Measurements from ENCODE around the gene NPM1. TPM values are rescaled to one million over a fixed set of nuclear protein-coding genes. Genes with fewer than 3 reads are reported as not detected.

NPM1 gene
- total and polyA plus RNA-seq, 2 of the 13 experiments (the other 11 are each of a cell fraction or from before 2014, with no cell fraction given): 2,047 to 3,353 TPM

DNA sequence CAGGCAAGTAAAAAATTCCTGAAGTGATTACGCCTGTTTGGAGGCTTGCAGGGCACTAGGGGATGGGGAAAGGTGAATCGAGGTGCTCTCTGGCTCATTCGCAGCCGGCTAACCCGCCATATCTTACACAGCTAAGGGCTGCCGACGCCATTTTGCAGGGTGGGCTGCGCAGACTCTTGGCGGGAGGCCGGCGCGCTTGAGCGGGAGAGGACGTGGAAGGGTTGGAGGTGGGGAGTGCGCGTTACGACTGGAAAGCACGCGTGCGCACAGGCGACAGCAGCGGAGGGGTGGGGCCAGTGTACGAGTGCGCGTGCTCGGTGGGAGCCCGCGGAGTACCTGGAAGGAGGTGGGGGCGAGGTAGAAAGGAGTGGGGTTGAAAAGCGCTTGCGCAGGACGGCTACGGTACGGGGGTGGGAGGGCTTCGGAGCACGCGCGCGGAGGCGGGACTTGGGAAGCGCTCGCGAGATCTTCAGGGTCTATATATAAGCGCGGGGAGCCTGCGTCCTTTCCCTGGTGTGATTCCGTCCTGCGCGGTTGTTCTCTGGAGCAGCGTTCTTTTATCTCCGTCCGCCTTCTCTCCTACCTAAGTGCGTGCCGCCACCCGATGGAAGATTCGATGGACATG, at the start of gene NPM1 (continued):
- TF ChIP-seq ZNF781 (CRISPR knock-in tag; IDR thresholded peaks at IDR 0.05; ENCODE audit: borderline replicate concordance, not compliant biosample characterization) (peak; percentile 36), NCOA2 (CRISPR knock-in tag; IDR thresholded peaks at IDR 0.05) (0 out of 2 replicates have a peak, but pooled peaks have one; percentile 29), ATAD3A (CRISPR knock-in tag; IDR thresholded peaks at IDR 0.05) (no peak), HMGA1 (CRISPR knock-in tag; conservative IDR thresholded peaks at IDR 0.05) (0 out of 2 replicates have a peak, but pooled peaks have one; percentile 80), ZNF749 (CRISPR knock-in tag; IDR thresholded peaks at IDR 0.05; ENCODE audit: borderline replicate concordance) (peak; percentile 85; the same call in 1 of the 2 replicates), MED1 (CRISPR knock-in tag; IDR thresholded peaks at IDR 0.05) (peak; percentile 68), RBM39 (IDR thresholded peaks at IDR 0.05; ENCODE audit: low read depth, low read length, poor library complexity, severe bottlenecking) (no peak), ZNF275 (CRISPR knock-in tag; IDR thresholded peaks at IDR 0.05; ENCODE audit: borderline replicate concordance) (peak; percentile 75; the same call in 1 of the 2 replicates), MAZ (IDR thresholded peaks at IDR 0.05; ENCODE audit: borderline replicate concordance, low read depth, low read length) (peak; percentile 99), MAZ (CRISPR knock-in tag; IDR thresholded peaks at IDR 0.05; ENCODE audit: low read depth) (peak; percentile 85), ZNF687 (CRISPR knock-in tag; IDR thresholded peaks at IDR 0.05) (peak; percentile 90), CEBPG (CRISPR knock-in tag; IDR thresholded peaks at IDR 0.05) (no peak; the same call in 1 of the 2 replicates), ZMYM3 (CRISPR knock-in tag; IDR thresholded peaks at IDR 0.05) (no peak)
- TF ChIP-seq, protein P1, sequence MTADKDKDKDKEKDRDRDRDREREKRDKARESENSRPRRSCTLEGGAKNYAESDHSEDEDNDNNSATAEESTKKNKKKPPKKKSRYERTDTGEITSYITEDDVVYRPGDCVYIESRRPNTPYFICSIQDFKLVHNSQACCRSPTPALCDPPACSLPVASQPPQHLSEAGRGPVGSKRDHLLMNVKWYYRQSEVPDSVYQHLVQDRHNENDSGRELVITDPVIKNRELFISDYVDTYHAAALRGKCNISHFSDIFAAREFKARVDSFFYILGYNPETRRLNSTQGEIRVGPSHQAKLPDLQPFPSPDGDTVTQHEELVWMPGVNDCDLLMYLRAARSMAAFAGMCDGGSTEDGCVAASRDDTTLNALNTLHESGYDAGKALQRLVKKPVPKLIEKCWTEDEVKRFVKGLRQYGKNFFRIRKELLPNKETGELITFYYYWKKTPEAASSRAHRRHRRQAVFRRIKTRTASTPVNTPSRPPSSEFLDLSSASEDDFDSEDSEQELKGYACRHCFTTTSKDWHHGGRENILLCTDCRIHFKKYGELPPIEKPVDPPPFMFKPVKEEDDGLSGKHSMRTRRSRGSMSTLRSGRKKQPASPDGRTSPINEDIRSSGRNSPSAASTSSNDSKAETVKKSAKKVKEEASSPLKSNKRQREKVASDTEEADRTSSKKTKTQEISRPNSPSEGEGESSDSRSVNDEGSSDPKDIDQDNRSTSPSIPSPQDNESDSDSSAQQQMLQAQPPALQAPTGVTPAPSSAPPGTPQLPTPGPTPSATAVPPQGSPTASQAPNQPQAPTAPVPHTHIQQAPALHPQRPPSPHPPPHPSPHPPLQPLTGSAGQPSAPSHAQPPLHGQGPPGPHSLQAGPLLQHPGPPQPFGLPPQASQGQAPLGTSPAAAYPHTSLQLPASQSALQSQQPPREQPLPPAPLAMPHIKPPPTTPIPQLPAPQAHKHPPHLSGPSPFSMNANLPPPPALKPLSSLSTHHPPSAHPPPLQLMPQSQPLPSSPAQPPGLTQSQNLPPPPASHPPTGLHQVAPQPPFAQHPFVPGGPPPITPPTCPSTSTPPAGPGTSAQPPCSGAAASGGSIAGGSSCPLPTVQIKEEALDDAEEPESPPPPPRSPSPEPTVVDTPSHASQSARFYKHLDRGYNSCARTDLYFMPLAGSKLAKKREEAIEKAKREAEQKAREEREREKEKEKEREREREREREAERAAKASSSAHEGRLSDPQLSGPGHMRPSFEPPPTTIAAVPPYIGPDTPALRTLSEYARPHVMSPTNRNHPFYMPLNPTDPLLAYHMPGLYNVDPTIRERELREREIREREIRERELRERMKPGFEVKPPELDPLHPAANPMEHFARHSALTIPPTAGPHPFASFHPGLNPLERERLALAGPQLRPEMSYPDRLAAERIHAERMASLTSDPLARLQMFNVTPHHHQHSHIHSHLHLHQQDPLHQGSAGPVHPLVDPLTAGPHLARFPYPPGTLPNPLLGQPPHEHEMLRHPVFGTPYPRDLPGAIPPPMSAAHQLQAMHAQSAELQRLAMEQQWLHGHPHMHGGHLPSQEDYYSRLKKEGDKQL (CRISPR knock-in tag; IDR thresholded peaks at IDR 0.05; ENCODE audit: low read depth): peak; percentile 29; the same call in 1 of the 2 replicates
- TF ChIP-seq, protein P2, sequence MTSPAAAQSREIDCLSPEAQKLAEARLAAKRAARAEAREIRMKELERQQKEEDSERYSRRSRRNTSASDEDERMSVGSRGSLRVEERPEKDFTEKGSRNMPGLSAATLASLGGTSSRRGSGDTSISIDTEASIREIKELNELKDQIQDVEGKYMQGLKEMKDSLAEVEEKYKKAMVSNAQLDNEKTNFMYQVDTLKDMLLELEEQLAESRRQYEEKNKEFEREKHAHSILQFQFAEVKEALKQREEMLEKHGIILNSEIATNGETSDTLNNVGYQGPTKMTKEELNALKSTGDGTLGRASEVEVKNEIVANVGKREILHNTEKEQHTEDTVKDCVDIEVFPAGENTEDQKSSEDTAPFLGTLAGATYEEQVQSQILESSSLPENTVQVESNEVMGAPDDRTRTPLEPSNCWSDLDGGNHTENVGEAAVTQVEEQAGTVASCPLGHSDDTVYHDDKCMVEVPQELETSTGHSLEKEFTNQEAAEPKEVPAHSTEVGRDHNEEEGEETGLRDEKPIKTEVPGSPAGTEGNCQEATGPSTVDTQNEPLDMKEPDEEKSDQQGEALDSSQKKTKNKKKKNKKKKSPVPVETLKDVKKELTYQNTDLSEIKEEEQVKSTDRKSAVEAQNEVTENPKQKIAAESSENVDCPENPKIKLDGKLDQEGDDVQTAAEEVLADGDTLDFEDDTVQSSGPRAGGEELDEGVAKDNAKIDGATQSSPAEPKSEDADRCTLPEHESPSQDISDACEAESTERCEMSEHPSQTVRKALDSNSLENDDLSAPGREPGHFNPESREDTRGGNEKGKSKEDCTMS (CRISPR knock-in tag; conservative IDR thresholded peaks at IDR 0.05): 0 out of 2 replicates have a peak, but pooled peaks have one; percentile 75

Measured in HepG2 (cell line).